ENCODE data around the gene CACNA2D3.
"Not testable (repeated sequence)": the region's sequence is repeated elsewhere in the genome, so short reads cannot be mapped to it uniquely, and the experiment has no call there.

The CACNA2D3 gene

DNA sequence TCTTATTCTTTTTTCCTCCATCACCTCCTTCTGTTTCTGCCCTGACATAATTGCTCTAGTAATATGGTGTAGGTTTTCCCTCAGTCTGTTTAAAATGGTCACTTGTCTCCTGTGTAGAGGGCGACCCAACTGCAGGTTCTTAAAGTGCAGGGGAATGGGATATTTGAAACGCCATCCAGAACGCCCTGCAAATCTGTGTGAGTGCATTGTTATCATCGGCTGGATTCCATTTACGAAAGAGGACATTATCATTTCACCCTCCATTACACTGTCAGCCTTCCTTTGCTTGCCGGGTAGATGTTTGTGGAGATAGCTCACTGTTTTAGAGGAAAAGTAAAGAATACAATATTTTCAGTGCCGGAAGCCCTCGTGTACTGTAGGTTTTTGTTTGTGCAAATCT is 451.5 kb downstream of the CACNA2D3 start:
- DNase-seq (ENCODE audit: low read depth in 2 of 2): no peak

DNA sequence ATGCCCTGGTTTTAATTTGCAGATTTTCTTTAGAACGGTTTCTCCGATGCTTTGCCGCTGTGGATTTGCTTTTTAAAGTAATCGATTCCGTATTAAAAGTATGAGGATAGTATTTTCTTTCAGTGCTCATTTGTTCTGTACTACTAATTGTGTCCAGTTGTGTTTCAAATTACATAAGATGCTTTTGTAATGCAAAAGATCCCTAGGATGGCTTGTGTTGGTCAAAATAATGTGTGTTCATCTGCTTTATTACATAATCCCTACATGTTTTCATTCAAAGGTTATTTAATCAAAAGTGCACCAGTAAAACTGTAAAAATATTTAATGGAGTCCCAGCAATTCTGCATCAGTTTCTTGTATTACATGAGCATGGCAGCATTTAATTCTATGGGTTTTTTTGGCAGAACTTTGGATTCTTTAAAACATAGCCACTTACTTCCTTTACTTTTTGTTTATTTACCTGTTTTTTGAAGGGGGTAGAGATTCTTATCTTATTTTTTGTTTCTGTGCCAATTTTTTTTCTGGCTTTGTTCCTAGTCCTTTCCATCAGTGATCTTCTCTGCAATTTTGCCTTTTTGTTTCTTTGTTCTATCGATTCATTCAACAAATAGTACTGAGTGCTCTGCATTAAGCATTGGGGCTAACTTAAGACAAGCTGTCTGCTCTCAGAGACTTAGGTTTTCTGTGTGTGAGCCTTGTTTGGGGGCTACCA is 452.7 kb downstream of the CACNA2D3 start:
- no peak for DNase-seq (ENCODE audit: low read depth in 2 of 2)

DNA sequence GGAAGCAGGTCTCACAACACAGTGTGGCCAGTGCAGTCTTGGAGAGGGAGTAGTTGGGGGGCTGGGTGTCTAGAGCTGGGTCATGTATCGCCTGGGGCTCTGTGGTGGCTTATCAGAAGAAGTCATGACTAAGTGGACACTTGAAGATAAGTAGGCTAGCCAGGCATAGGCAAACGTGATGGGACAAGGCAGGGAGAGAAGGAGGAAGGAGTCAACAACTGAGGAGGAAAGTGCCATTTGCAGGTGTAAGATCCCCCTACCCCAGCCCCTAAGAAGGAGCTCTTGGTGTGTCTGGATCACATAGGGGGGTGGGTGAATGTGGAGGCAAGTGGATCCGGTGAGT is 453.2 kb downstream of the CACNA2D3 start:
- DNase-seq (ENCODE audit: low read depth in 2 of 2): no peak

GRCh38 chr3:54577313-54577712 is 455.0 kb downstream of the CACNA2D3 start:
- no peak for DNase-seq (ENCODE audit: low read depth in 2 of 2)

- no peak for DNase-seq (ENCODE audit: low read depth in 2 of 2)
These were observed 456.1 kb downstream of the CACNA2D3 start for GRCh38 chr3:54578417-54578816.

GRCh38 chr3:54580453-54580852 is 458.1 kb downstream of the CACNA2D3 start:
- no peak for DNase-seq (ENCODE audit: low read depth in 2 of 2)

DNA sequence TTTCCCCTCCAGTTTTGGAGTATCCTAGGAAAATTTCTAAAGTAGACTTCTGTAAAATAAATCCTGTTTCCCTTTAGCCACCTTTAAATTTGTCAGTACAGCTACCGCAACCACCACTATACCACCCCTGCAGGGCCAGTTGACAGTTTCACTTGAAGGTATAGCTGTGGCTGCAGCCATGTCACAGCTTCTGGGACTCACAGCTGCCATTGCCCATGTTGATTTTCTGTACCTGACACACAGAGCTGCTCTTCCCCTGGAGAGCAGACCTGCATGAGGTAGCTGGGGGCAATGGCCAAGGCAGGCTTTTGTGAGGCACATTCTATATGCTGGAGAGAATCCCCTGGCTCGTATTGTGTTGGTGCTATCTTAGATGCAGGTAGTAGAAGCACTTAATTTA is 460.1 kb downstream of the CACNA2D3 start:
- no peak for DNase-seq (ENCODE audit: low read depth in 2 of 2)

DNA sequence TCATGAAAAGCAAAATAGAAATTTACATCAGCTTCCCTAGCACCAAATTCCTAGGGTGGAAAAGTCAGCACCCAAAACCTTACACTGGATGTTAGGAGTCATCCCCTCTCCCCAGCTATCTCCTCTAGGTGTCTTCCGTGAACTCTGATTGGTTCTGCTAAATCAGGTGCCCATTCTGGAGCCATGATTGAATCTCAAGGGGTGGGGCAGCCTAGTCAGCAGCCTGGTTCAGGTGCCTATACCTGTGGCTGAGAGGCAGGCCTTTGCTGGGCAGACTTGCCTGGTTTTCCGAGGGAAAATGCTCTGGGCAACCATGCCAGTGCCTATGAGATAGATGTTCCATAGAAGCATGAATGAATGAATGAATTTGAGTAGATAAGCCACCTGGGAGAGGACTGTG is 468.8 kb downstream of the CACNA2D3 start:
- DNase-seq (ENCODE audit: low read depth in 2 of 2): no peak

- DNase-seq (ENCODE audit: low read depth in 2 of 2): no peak
These were observed 471.3 kb downstream of the CACNA2D3 start for GRCh38 chr3:54593653-54594052.

DNA sequence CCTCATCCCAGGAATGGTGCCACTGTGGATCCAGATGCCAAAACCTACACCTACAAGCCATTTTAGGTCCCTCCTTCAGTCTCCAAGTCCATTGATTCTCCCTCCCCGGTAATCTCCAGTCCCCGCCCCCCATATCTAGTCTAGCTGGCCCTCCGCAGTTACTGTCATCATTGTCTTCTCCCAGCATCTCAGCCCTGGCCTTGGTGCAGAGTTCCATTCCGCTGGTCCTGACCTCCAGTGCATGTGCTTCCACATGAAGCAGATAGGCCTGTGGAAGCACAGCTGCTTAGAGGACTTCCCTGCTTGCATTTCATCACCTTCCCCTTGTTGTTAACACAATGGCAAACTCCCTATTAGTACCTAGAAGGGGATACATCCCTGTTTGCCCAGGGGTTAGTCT is 473.7 kb downstream of the CACNA2D3 start:
- DNase-seq (ENCODE audit: low read depth in 2 of 2): no peak

DNA sequence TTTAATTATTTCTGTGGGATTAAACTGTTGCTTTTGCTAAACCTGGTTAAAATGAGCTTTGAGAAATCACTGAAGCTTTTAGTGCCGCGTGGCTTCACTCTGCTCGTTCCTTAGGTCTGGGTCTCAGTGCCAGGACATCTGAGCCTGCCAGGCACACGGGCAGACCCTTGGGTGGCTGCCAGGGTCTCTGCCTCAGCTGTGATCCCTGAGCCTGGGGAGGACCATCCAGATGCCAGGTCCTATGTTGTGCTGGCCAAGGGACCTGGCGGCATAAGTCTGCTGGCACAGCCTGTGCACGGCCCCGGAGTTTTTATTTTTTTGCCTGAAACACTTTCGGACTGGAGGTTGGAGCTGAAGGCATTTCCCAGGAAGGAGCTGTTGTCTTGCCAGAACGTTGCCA is 477.4 kb downstream of the CACNA2D3 start:
- DNase-seq (ENCODE audit: low read depth in 2 of 2): no peak

GRCh38 chr3:54600441-54601204 is 478.3 kb downstream of the CACNA2D3 start:
- no peak for DNase-seq (ENCODE audit: low read depth in 2 of 2)

DNA sequence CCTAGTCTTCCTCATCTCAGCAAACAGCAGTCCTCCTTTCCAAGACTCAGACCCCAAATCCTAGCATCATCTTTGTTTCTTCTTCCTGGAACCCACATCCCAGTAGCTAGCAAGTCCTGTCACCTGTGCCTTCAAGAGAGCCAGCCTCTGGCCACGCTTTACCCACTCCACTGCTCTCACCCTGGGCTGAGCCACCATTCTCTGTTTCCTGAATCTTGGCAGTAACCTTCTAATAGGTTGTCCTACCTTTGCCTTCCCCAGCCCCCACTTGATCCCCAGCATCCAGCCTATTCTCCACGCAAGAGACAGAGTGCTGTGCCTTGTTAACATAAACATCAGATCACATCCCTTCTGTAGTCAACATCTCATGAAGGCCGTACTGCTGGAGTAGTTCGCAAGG is 482.1 kb downstream of the CACNA2D3 start:
- no peak for DNase-seq (ENCODE audit: low read depth in 2 of 2)

- no peak for DNase-seq (ENCODE audit: low read depth in 2 of 2)
These were observed 485.7 kb downstream of the CACNA2D3 start for GRCh38 chr3:54608041-54608440.

DNA sequence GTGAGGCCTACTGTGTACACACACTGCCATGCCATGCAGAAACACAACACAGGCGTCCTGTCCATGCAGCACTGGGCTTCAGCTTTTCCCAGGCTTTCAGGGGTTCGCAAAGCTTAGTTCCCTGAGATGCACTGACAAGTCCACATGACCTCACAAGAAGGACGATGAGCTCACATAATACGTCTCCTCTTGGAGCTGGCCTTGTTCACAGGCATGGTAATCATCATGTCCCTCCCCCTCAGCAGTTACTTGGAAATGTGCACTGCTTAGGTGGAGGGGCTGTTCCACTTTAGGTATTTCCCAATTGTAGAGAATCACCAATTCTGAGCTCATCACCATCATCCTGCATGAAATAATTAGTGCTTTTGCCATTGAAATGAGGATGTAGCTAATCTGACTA is 496.7 kb downstream of the CACNA2D3 start:
- DNase-seq (ENCODE audit: low read depth in 2 of 2): no peak

DNA sequence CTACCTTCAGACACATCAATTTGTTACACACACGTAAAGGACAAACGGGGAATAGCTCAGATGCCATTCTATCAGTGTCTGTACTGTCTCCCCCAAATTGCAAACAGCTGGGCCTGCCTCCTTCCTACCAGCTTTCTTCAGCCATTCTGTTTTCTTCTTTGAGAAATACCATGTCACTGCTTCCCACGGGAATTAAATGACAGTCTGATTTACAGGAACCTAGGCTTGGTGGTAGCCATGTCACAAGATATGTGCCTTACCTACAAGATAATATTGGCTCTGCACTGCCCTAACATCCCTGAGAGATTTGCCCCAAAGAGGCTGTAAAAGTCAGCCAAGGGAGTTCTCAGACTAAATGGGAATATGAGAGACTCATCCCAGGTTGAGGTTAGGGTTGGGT is 497.2 kb downstream of the CACNA2D3 start:
- DNase-seq (ENCODE audit: low read depth in 2 of 2): no peak

DNA sequence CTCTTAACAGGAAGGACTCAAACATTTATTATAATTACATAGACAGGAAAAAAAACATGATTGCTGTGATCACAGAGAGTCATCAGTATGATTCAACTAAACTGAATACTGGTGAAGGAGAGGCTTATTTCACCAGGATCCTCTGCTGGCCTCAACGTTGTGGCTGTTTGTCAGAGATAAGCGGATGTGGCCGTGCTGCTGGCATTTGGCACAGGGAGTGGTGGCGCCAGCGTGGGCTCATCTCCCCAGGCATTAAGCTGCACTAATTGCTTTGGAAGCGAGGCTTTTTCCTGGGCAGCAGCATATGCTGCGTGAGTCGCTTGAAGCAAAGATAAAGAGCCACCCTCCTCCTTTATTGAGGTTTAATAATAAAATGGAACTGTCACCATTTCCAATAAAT is 498.8 kb downstream of the CACNA2D3 start:
- DNase-seq (ENCODE audit: low read depth in 2 of 2): no peak

DNA sequence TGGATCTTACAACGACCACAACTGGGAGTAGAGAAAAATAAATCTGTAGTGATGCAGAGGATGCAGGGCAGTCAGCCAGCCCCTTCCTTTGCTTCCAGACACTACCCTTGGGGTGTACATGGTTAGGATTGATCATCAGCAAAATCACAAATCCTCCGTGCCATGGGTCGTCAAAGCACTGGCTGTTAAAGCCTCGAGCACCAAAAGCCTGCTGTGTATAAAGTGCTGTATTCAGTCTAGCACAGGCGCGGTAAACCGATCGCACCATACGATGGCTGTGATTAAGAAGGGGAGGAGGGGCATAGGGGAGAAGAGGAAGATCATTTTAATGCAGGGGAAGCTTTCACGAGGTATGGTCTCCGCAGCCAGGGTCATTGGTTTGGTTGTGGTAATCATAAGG is 500.3 kb downstream of the CACNA2D3 start:
- DNase-seq (ENCODE audit: low read depth in 2 of 2): no peak

GRCh38 chr3:54625805-54626787 is 503.7 kb downstream of the CACNA2D3 start:
- no peak for DNase-seq (ENCODE audit: low read depth in 2 of 2)

DNA sequence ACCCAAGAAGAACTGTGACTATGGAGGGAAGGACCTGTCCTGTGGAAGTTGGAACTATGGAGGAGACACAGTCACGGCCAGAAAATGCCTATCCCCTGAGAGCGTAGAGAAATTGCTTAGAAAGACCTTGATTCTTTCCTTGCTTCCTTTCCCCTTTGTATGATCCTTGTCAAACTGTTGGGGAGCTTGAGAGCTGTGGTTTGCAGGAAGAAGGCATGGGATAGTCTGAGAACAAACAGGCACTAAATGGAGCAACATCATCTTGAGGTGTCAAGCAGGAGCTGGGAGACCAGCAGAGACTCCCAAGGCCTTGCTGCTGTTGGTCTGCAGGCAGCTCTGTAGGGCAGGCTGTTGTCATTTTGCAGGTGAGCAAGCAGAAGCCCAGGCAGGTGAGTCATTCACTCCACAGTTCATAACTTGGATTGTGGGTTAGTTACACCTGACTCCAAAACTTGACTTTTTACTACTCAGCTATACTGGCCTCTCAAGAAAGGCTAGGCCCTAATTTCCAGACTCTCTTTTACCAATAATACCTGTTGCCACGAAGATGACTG is 506.6 kb downstream of the CACNA2D3 start:
- no peak for DNase-seq (ENCODE audit: low read depth in 2 of 2)

DNA sequence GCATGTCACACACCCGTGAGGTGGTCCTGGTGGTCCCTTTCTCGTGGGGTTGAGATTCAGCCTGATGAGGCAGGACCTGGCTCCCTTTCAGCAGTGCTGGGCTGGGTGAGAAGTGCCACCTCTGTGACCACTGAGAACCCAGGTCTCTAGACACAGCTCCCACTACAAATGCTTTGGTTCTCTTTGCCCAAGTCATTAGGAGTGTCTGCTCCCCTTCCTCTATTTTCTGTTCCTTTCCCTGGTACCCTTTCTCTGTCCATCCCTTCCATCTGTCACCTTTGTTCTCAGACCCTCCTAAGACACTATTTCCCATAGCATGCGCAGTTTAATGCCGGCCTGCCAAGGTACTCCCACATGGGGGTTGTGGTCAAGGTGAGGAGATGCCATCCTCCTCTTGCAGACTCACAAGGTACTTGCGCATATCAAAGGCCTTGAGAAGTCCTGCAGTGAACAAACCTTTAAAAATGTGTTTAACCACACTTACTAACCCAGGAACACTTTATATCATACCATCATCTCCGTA is 507.8 kb downstream of the CACNA2D3 start:
- no peak for DNase-seq (ENCODE audit: low read depth in 2 of 2)

DNA sequence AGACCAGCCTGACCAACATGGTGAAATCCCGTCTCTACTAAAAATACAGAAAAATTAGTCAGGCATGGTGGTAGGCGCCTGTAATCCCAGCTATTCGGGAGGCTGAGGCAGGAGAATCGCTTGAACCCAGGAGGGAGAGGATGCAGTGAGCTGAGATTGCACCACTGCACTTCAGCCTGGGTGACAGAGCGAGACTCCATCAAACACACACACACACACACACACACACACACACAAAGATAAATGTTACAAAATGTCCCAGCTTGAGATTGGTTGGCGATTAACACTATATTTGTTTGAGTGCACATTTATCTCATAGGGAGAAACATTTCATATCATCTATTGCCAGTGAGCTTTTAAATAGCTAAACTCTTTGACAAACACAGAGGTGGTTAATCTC is 508.6 kb downstream of the CACNA2D3 start:
- DNase-seq (ENCODE audit: low read depth in 2 of 2): not testable (repeated sequence)

Measured in stimulated activated CD4-positive, alpha-beta T cell treated with anti-CD3 and anti-CD28 coated beads, Interleukin-1b, Interleukin-23, amount 100 ng/mL, for 4 hours (primary cell).